ENCODE results near the gene MUS81.
A peak's percentile ranks its signal among the peaks of the same experiment; 100 is the strongest.

The MUS81 gene
- total RNA-seq: 40.3 to 96.8 (median 82.0) reads per million in 9 experiments

DNA sequence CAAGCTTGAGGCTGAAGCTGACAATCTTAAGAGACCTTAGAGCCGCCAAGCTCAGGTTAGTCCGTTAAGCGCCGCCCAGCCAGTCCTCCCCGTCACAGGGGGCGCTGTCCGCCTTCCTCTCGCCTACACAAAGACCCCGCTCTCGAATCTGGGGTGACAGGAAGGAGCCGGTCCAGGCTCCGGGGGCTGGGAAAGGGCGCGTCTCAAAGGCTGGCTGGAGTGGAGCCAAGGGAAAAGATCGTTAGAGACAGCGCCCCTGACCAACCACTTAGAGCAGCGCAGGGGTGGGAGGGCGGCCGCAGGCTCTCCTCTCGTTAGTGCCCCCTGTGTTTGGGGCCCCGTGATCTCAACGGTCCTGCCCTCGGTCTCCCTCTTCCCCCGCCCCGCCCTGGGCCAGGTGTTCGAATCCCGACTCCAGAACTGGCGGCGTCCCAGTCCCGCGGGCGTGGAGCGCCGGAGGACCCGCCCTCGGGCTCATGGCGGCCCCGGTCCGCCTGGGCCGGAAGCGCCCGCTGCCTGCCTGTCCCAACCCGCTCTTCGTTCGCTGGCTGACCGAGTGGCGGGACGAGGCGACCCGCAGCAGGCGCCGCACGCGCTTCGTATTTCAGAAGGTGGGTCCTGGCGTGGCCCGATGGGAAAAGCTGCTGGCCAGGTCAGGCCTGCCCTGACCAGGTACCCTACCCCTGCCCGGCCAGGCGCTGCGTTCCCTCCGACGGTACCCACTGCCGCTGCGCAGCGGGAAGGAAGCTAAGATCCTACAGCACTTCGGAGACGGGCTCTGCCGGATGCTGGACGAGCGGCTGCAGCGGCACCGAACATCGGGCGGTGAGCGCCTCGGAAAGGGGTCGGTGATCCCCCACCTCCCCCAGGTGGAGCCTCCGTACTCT, at the start of gene MUS81:
Gene MUS81 (plus strand): TSS at position 156 of the 887 bp plus-strand sequence. CDS start 321 bp downstream, at position 477.
- Mint-ChIP-seq H3K27me3 (no peaks in the 10 kb centered on the region), H3K4me3 (peak within 1 kb of the TSS; percentile 88 to 94), H3K27ac (peak within 1 kb of the TSS; percentile 79 to 92), H3K36me3 (ENCODE audit: insufficient read depth) (peaks cover 78% of the 10 kb centered on the region), H3K4me1 (ENCODE audit: low read depth in 2 of 2) (peaks cover 49 to 55% of the 10 kb centered on the region in 2 donors), H3K9me3 (no peaks in the 10 kb centered on the region)
- ATAC-seq (replicated peaks): peak; percentile 46
- DNase-seq: peak; percentile 95 to 98 (median 96)

DNA sequence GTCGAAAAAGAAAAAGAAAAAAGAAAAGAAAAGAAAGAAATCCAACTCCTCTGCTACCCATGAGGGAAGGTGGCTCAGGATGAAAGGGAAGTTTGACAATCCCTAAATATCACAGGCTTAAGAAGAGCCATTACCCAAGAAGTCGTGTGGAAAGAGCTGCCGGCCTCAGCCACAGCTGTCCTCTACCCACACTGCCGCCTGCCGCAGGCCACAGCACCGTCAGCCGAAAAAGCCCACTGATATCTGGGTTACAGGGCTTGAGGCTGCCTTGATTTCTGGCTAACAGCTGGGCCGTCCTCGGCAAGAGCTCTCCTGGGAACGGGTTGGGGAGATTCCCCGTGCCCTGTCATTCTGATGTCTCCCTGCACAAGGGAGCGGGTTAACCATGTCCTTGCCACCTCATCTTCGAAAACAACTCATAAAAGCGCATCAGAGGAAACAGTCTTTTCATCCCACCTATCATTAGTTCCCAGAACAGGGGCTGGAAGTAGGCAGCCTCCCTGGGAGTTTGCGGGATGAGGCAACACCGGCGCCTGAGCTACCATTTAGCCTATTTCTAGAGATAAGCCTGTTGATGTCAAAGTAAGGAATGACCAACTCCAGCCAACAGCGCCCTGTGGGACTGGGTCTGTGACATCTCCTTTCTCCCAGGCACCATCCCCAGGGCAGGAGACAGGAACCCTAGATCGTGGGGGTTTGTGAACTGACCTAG, 48.3 kb upstream of the MUS81 start:
- Mint-ChIP-seq H3K36me3 (ENCODE audit: insufficient read depth) (no peaks in the 10 kb centered on the region), H3K27ac (no peak overlapping the region), H3K4me3 (no peak overlapping the region), H3K4me1 (ENCODE audit: low read depth in 2 of 2) (no peaks in the 10 kb centered on the region), H3K9me3 (no peaks in the 10 kb centered on the region), H3K27me3 (peaks cover 8 to 20% of the 10 kb centered on the region in 2 donors)
- DNase-seq (no peak), ATAC-seq (replicated peaks) (no peak)

GRCh38 chr11:65814131-65814985, 45.9 kb upstream of the MUS81 start:
- Mint-ChIP-seq H3K4me1 (ENCODE audit: low read depth in 2 of 2) (peaks cover 4 to 7% of the 10 kb centered on the region in 2 donors), H3K9me3 (no peaks in the 10 kb centered on the region), H3K4me3 (no peak overlapping the region), H3K27ac (no peak overlapping the region), H3K27me3 (peaks cover 0 to 9% of the 10 kb centered on the region in 2 donors), H3K36me3 (ENCODE audit: insufficient read depth) (no peaks in the 10 kb centered on the region)
- ATAC-seq (replicated peaks) (no peak), DNase-seq (no peak)

- no peaks in the 10 kb centered on the region for H3K36me3 Mint-ChIP-seq (ENCODE audit: insufficient read depth)
- H3K9me3 Mint-ChIP-seq: no peaks in the 10 kb centered on the region
- no peak overlapping the region for H3K27ac Mint-ChIP-seq
- H3K27me3 Mint-ChIP-seq: peaks cover 0 to 9% of the 10 kb centered on the region in 2 donors
- no peak for ATAC-seq (replicated peaks)
- peaks cover 4 to 7% of the 10 kb centered on the region in 2 donors for H3K4me1 Mint-ChIP-seq (ENCODE audit: low read depth in 2 of 2)
- H3K4me3 Mint-ChIP-seq: no peak overlapping the region
- DNase-seq: no peak
These were observed 45.2 kb upstream of the MUS81 start for GRCh38 chr11:65814986-65815565.

- no peak for ATAC-seq (replicated peaks)
- H3K36me3 Mint-ChIP-seq (ENCODE audit: insufficient read depth): no peaks in the 10 kb centered on the region
- H3K4me1 Mint-ChIP-seq (ENCODE audit: low read depth in 2 of 2): peaks cover 4 to 7% of the 10 kb centered on the region in 2 donors
- no peak for DNase-seq
- no peaks in the 10 kb centered on the region for H3K9me3 Mint-ChIP-seq
- peak overlapping the region; percentile 34 to 81 for H3K4me3 Mint-ChIP-seq
- peak overlapping the region in 1 of 2 donors; percentile 23 for H3K27ac Mint-ChIP-seq
- H3K27me3 Mint-ChIP-seq: no peaks in the 10 kb centered on the region
These were observed 43.5 kb upstream of the MUS81 start for GRCh38 chr11:65816696-65817095.

GRCh38 chr11:65817312-65817834, 42.9 kb upstream of the MUS81 start:
- Mint-ChIP-seq H3K4me1 (ENCODE audit: low read depth in 2 of 2) (peaks cover 4 to 7% of the 10 kb centered on the region in 2 donors), H3K27me3 (no peaks in the 10 kb centered on the region), H3K4me3 (peak overlapping the region; percentile 77 to 81), H3K9me3 (no peaks in the 10 kb centered on the region), H3K27ac (peak overlapping the region; percentile 67 to 88), H3K36me3 (ENCODE audit: insufficient read depth) (no peaks in the 10 kb centered on the region)
- no peak for ATAC-seq (replicated peaks)
- DNase-seq: no peak

- Mint-ChIP-seq H3K4me3 (peak overlapping the region; percentile 77 to 81), H3K27ac (peak overlapping the region; percentile 67 to 88), H3K4me1 (ENCODE audit: low read depth in 2 of 2) (peaks cover 4 to 7% of the 10 kb centered on the region in 2 donors), H3K9me3 (no peaks in the 10 kb centered on the region), H3K27me3 (no peaks in the 10 kb centered on the region), H3K36me3 (ENCODE audit: insufficient read depth) (no peaks in the 10 kb centered on the region)
- ATAC-seq (replicated peaks) (peak; percentile 94), DNase-seq (peak; percentile 93 to 96 (median 96))
These were observed 42.2 kb upstream of the MUS81 start for GRCh38 chr11:65817835-65818680.

DNA sequence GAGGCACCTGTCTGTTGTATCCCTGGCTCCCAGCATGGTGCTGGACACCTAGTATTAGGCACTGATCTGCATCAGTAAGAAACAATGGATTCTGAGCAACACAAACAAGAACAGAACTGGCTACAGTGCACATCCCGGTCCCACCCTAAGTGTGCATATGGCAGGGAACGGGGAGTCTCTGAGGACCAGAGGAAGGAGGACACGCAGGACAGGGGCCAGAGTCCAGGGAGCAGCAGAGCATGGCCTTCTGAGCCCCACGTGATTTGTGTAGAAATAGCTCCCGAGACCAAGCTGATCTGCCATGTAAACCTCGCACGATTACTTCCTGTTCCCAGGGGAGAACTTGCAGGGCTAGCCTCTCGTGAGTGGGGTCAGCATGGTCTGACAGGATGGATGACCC, 39.1 kb upstream of the MUS81 start:
- H3K36me3 Mint-ChIP-seq (ENCODE audit: insufficient read depth): no peaks in the 10 kb centered on the region
- DNase-seq (no peak), ATAC-seq (replicated peaks) (no peak)
- no peak overlapping the region for H3K4me3 Mint-ChIP-seq
- H3K27me3 Mint-ChIP-seq: no peaks in the 10 kb centered on the region
- no peak overlapping the region for H3K27ac Mint-ChIP-seq
- H3K9me3 Mint-ChIP-seq: no peaks in the 10 kb centered on the region
- peaks cover 4 to 7% of the 10 kb centered on the region in 2 donors for H3K4me1 Mint-ChIP-seq (ENCODE audit: low read depth in 2 of 2)

DNA sequence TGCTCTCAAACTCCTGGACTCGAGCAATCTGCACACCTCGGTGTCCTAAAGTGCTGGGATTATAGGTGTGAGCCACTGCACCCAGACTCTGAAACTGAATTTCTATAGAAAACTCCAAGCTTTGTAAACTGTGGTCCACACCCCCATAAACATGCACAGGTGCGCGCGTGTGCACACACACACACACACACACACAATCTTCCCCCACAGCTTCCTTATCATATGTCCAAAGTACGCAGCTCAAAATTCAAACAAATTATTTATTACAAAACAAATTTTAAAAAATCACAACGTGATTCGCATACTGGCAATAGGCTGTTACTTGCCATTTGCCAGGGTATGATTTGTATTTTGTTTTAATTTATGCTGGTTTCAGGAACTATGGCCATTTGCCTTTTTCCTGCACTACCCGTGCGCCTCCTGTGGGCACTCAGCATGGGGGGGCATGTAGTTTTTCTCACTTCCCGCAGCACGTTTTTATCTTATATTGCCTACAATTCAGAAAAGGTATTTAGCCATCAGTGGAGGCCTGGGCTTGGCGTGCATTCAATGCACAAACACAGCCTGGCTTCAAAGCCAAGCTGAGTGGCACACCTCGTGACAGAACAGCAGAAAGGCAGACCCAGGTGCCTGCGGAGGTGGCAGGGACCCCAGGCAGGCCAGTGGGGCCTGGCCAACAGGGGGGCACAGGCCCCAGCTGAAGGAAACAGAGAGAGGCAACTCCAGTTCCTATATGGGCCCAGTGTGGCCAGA, 37.3 kb upstream of the MUS81 start:
- no peak for DNase-seq
- H3K36me3 Mint-ChIP-seq (ENCODE audit: insufficient read depth): no peaks in the 10 kb centered on the region
- no peak overlapping the region for H3K4me3 Mint-ChIP-seq
- H3K4me1 Mint-ChIP-seq (ENCODE audit: low read depth in 2 of 2): no peaks in the 10 kb centered on the region
- no peaks in the 10 kb centered on the region for H3K27me3 Mint-ChIP-seq
- no peak overlapping the region for H3K27ac Mint-ChIP-seq
- no peak for ATAC-seq (replicated peaks)
- H3K9me3 Mint-ChIP-seq: no peaks in the 10 kb centered on the region

- no peaks in the 10 kb centered on the region for H3K36me3 Mint-ChIP-seq (ENCODE audit: insufficient read depth)
- ATAC-seq (replicated peaks) (no peak), DNase-seq (no peak)
- H3K4me1 Mint-ChIP-seq (ENCODE audit: low read depth in 2 of 2): no peaks in the 10 kb centered on the region
- peaks cover 0 to 9% of the 10 kb centered on the region in 2 donors for H3K27me3 Mint-ChIP-seq
- H3K27ac Mint-ChIP-seq: no peak overlapping the region
- no peak overlapping the region for H3K4me3 Mint-ChIP-seq
- H3K9me3 Mint-ChIP-seq: no peaks in the 10 kb centered on the region
These were observed 33.1 kb upstream of the MUS81 start for GRCh38 chr11:65826984-65827735.

DNA sequence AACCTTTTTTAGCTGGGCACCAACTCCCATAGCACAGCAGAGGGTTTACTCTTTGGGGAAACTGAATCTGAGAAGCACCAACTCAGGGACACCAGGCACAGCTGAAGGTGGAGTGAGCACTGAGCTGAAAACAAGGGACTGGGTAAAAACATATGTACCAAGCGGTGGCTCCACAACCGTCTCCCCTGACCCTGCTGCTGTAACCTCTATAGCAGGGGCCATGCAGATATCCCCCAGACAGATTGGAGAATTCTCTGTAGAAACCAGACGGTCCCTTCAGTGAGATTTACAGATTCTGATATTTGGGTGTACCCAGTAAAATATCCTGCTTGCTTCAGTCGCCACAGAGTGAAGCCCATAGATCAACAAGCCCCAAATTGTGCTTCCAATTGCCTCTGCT, 30.8 kb upstream of the MUS81 start:
- H3K9me3 Mint-ChIP-seq: no peaks in the 10 kb centered on the region
- DNase-seq: no peak
- H3K4me3 Mint-ChIP-seq: no peak overlapping the region
- peaks cover 2% of the 10 kb centered on the region for H3K36me3 Mint-ChIP-seq (ENCODE audit: insufficient read depth)
- no peak overlapping the region for H3K27ac Mint-ChIP-seq
- no peak for ATAC-seq (replicated peaks)
- peaks cover 0 to 9% of the 10 kb centered on the region in 2 donors for H3K27me3 Mint-ChIP-seq
- peaks cover 3 to 8% of the 10 kb centered on the region in 2 donors for H3K4me1 Mint-ChIP-seq (ENCODE audit: low read depth in 2 of 2)

All from effector memory CD8-positive, alpha-beta T cell (primary cell).